Measurements from ENCODE around the gene FOXRED1.
"Not testable (repeated sequence)": the region's sequence is repeated elsewhere in the genome, so short reads cannot be mapped to it uniquely, and the experiment has no call there.

FOXRED1 gene

GRCh38 chr11:126268708-126269579 is at the start of gene FOXRED1, which contains the start of gene SRPRA:
TSS of gene FOXRED1 (plus strand) at chr11:126269154. CDS start at chr11:126269207, 53 bp downstream.
TSS of gene SRPRA (minus strand) at chr11:126268895. CDS start at chr11:126268804, 91 bp downstream.
- peak; percentile 97 to 100 for DNase-seq

- no peak for DNase-seq
Measured at GRCh38 chr11:126219547-126219946, 49.4 kb upstream of the FOXRED1 start.

GRCh38 chr11:126224647-126225294 is 44.2 kb upstream of the FOXRED1 start:
- peak in 1 of 2 donors; percentile 6 for DNase-seq

GRCh38 chr11:126225295-126225665 is 43.7 kb upstream of the FOXRED1 start:
- DNase-seq, result no peak

- no peak for DNase-seq
Measured at GRCh38 chr11:126226334-126227084, 42.4 kb upstream of the FOXRED1 start.

GRCh38 chr11:126229858-126230540 is 39.0 kb upstream of the FOXRED1 start:
- DNase-seq, result no peak

GRCh38 chr11:126231725-126232459 is 37.1 kb upstream of the FOXRED1 start:
- DNase-seq, result peak in 1 of 2 donors; percentile 9

- no peak for DNase-seq
Measured at GRCh38 chr11:126232683-126233082, 36.3 kb upstream of the FOXRED1 start.

- DNase-seq, result no peak
Measured at GRCh38 chr11:126233391-126233790, 35.6 kb upstream of the FOXRED1 start.

- DNase-seq, result no peak
Measured at GRCh38 chr11:126246636-126247035, 22.3 kb upstream of the FOXRED1 start.

GRCh38 chr11:126253265-126253664 is 15.7 kb upstream of the FOXRED1 start:
- DNase-seq, result no peak

- no peak for DNase-seq
Measured at GRCh38 chr11:126254819-126255218, 14.1 kb upstream of the FOXRED1 start.

GRCh38 chr11:126255507-126255906 is 13.4 kb upstream of the FOXRED1 start:
- DNase-seq, result not testable (repeated sequence)

GRCh38 chr11:126256216-126256615 is 12.7 kb upstream of the FOXRED1 start:
- DNase-seq, result no peak

- no peak for DNase-seq
Measured at GRCh38 chr11:126257144-126257543, 11.8 kb upstream of the FOXRED1 start.

- no peak for DNase-seq
Measured at GRCh38 chr11:126257764-126258163, 11.2 kb upstream of the FOXRED1 start.

- DNase-seq, result no peak
Measured at GRCh38 chr11:126262216-126262615, 6.7 kb upstream of the FOXRED1 start.

- no peak for DNase-seq
Measured at GRCh38 chr11:126263489-126263888, 5.5 kb upstream of the FOXRED1 start.

GRCh38 chr11:126265811-126266210 is 3.1 kb upstream of the FOXRED1 start:
- no peak for DNase-seq

- no peak for DNase-seq
Measured at GRCh38 chr11:126267650-126268049, 1.3 kb upstream of the FOXRED1 start.

- no peak for DNase-seq
Measured at GRCh38 chr11:126268361-126268707, 620 bp upstream of the FOXRED1 start.

GRCh38 chr11:126277322-126277721 is 8.4 kb downstream of the FOXRED1 start:
- no peak for DNase-seq
